Loucy (cell line): ENCODE data around the gene EMC7.

Source experiments
- H2AFZ ChIP-seq: fragments of 200-600 bp; sonication (generic); 2 replicates; pipeline ENCODE4 v1.6.0; 2016; ENCODE audit warnings: antibody characterized with exemption, mild to moderate bottlenecking, low read length, moderate library complexity
- H3F3A ChIP-seq: fragments of 200-600 bp; 2 replicates; pipeline ENCODE4 v1.6.0; 2016; ENCODE audit warnings: antibody characterized with exemption, low read depth, mild to moderate bottlenecking
- H3K27me3 ChIP-seq: fragments of 200-600 bp; sonication (generic); 2 replicates; pipeline ENCODE4 v1.6.1; 2014; ENCODE audit warnings: low read length, mild to moderate bottlenecking; ENCODE audit not compliant: insufficient read depth, poor library complexity, severe bottlenecking
- H3K36me3 ChIP-seq: fragments of 200-600 bp; sonication (generic); 2 replicates; pipeline ENCODE4 v1.6.1; 2016; ENCODE audit warnings: low read length; ENCODE audit not compliant: insufficient read depth
- H3K4me1 ChIP-seq: fragments of 200-600 bp; sonication (generic); 2 replicates; pipeline ENCODE4 v1.5.1; 2014; ENCODE audit warnings: low read length, mild to moderate bottlenecking; ENCODE audit not compliant: insufficient read depth, poor library complexity, severe bottlenecking
- H3K4me2 ChIP-seq: fragments of 200-600 bp; sonication (generic); 2 replicates; pipeline ENCODE4 v1.6.0; 2014; ENCODE audit warnings: antibody characterized with exemption, low read length, low read depth, mild to moderate bottlenecking; ENCODE audit not compliant: poor library complexity, severe bottlenecking
- H3K4me3 ChIP-seq: fragments of 200-600 bp; sonication (generic); 2 replicates; pipeline ENCODE4 v1.5.1; 2014; ENCODE audit warnings: low read length, mild to moderate bottlenecking, mixed read lengths; ENCODE audit not compliant: poor library complexity, severe bottlenecking
- H3K79me2 ChIP-seq: fragments of 200-600 bp; sonication (generic); 2 replicates; pipeline ENCODE4 v1.6.1; 2014; ENCODE audit warnings: low read length; ENCODE audit not compliant: insufficient read depth
- H3K9ac ChIP-seq: fragments of 200-600 bp; sonication (generic); 2 replicates; pipeline ENCODE4 v1.6.0; 2014; ENCODE audit warnings: mild to moderate bottlenecking, low read depth, low read length, moderate library complexity; ENCODE audit not compliant: poor library complexity, severe bottlenecking
- H3K9me2 ChIP-seq: fragments of 200-600 bp; sonication (generic); replicated peaks from 2 replicates; pipeline ENCODE4 v1.6.1; 2016; ENCODE audit warnings: low read depth, low read length, mixed read lengths
- H3K9me3 ChIP-seq: fragments of 200-600 bp; sonication (generic); 2 replicates; pipeline ENCODE4 v1.6.1; 2014; ENCODE audit warnings: mild to moderate bottlenecking, antibody characterized with exemption, low read length, low read depth; ENCODE audit not compliant: insufficient read depth
- H4K20me1 ChIP-seq: fragments of 200-600 bp; sonication (generic); 2 replicates; pipeline ENCODE4 v1.6.0; 2014; ENCODE audit warnings: antibody characterized with exemption, low read length, mild to moderate bottlenecking; ENCODE audit not compliant: insufficient read depth, poor library complexity, severe bottlenecking
- CTCF ChIP-seq: fragments of 200-600 bp; sonication (generic); conservative IDR thresholded peaks from 2 replicates; pipeline ENCODE4 v1.5.1; 2014; ENCODE audit warnings: mild to moderate bottlenecking, antibody characterized with exemption, low read length
- EZH2phosphoT487 ChIP-seq: fragments of 200-600 bp; IDR thresholded peaks from 2 replicates; pipeline ENCODE4 v1.6.1; 2018; ENCODE audit warnings: antibody characterized with exemption, mild to moderate bottlenecking, moderate library complexity, borderline replicate concordance

EMC7 gene

GRCh38 chr15:34079904-34080303 lies 21.8 kb downstream of the EMC7 start:
- no peaks in the 10 kb centered on the region for H4K20me1 ChIP-seq
- H3K9me3 ChIP-seq = no peaks in the 10 kb centered on the region
- H3K27me3 ChIP-seq = no peaks in the 10 kb centered on the region
- no peak for TF ChIP-seq EZH2phosphoT487
- no peak for TF ChIP-seq CTCF
- H3K9ac ChIP-seq = no peak overlapping the region
- no peaks in the 10 kb centered on the region for H3K4me1 ChIP-seq
- H2AFZ ChIP-seq = no peak overlapping the region
- H3K79me2 ChIP-seq = no peaks in the 10 kb centered on the region
- H3K4me2 ChIP-seq = no peak overlapping the region
- no peaks in the 10 kb centered on the region for H3F3A ChIP-seq
- no peaks in the 10 kb centered on the region for H3K9me2 ChIP-seq
- no peak overlapping the region for H3K4me3 ChIP-seq
- peaks cover 15% of the 10 kb centered on the region; the same call in 1 of the 2 replicates for H3K36me3 ChIP-seq

- H3K9me3 ChIP-seq = no peaks in the 10 kb centered on the region
- no peaks in the 10 kb centered on the region for H3F3A ChIP-seq
- no peaks in the 10 kb centered on the region for H3K4me1 ChIP-seq
- H3K9me2 ChIP-seq = no peaks in the 10 kb centered on the region
- no peaks in the 10 kb centered on the region for H3K79me2 ChIP-seq
- TF ChIP-seq CTCF = no peak
- no peak for TF ChIP-seq EZH2phosphoT487
- no peak overlapping the region for H3K9ac ChIP-seq
- H3K4me3 ChIP-seq = no peak overlapping the region
- no peak overlapping the region for H3K4me2 ChIP-seq
- H3K27me3 ChIP-seq = no peaks in the 10 kb centered on the region
- no peak overlapping the region for H2AFZ ChIP-seq
- H3K36me3 ChIP-seq = peaks cover 8% of the 10 kb centered on the region; the same call in 1 of the 2 replicates
- no peaks in the 10 kb centered on the region for H4K20me1 ChIP-seq
These were observed 22.8 kb downstream of the EMC7 start for GRCh38 chr15:34078900-34079299.

GRCh38 chr15:34076785-34077184 lies 24.9 kb downstream of the EMC7 start:
- H3K79me2 ChIP-seq = no peaks in the 10 kb centered on the region
- H3K4me3 ChIP-seq = no peak overlapping the region
- no peaks in the 10 kb centered on the region for H3K27me3 ChIP-seq
- H3K9me2 ChIP-seq = no peaks in the 10 kb centered on the region
- no peaks in the 10 kb centered on the region for H3F3A ChIP-seq
- H3K36me3 ChIP-seq = no peaks in the 10 kb centered on the region
- H4K20me1 ChIP-seq = no peaks in the 10 kb centered on the region
- H3K4me1 ChIP-seq = no peaks in the 10 kb centered on the region
- no peak overlapping the region for H2AFZ ChIP-seq
- H3K9ac ChIP-seq = no peak overlapping the region
- no peak overlapping the region for H3K4me2 ChIP-seq
- H3K9me3 ChIP-seq = no peaks in the 10 kb centered on the region
- TF ChIP-seq EZH2phosphoT487 (no peak), CTCF (no peak)
